ENCODE results near the gene AGK.

Gene AGK

DNA sequence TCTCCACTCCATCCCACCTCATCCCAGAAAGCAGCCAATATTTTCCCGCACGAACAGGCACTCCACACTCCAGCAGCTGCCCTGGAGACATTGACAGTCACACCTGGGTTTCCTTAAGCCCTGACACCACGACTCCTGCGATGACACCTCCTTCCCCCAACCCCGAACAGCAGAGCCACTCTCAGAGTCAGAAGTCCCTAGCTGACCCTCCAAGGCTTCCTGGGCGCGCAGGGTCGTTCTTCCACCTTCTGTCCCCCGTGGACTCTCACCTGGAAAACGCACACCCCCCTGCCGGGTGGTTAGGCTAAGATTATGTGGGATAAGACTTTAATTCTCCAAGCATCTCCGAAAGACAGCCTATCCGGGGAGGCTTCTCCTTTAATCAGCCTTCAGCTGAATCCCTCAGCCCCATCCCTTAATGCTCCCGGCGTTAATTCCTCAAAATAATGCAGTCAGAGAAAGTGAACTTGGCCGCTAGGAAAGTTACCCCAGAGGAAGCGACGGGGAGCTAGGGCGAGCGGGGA is 149.7 kb downstream of the AGK start:
- no peak for TF ChIP-seq CTCF (IDR thresholded peaks at IDR 0.05)

- TF ChIP-seq CTCF (IDR thresholded peaks at IDR 0.05) = no peak
Measured at GRCh38 chr7:141701489-141702046, 150.4 kb downstream of the AGK start.

GRCh38 chr7:141702047-141702567 is 150.9 kb downstream of the AGK start, which contains the start of gene DENND11:
Gene DENND11 (minus strand): TSS chr7:141702166. CDS start chr7:141702153, 13 bp downstream.
- TF ChIP-seq CTCF (IDR thresholded peaks at IDR 0.05) = no peak

DNA sequence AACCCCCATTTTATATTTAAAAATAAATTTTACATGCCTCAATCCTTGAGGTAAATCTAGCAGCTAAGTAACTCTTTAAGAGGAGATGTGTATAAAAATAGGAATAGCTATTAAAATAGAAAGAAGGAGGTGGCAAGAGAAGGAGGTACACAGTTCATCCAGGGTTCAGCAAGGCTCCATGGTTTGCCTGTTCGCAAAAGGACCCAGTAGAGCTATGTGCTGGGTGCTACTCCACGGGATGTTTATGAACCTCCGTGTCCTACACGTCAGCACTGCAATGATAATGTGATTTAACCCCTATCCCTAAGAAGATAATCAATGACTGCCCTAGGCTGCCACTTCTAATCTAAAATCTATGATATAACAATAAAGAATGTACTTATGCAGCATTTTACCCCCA is 151.7 kb downstream of the AGK start:
- TF ChIP-seq CTCF (IDR thresholded peaks at IDR 0.05) = no peak

DNA sequence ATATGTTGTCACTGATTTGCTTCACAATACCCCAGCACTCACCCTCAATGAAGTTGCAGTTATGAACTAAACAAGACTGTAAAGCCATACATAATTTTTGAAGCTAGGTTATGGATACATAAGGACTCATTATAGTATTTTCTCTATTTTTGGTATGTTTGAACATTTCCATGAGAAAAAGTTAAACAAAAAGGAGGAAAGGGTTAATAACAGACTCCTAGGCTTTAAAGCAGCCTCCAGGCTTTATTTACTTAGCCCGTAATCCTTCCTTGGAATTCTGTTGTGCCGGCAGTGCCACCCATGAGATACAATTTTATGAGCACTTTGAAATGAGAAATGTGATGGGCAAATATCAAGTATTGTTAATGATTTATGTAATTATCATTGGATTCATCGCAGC is 152.9 kb downstream of the AGK start:
- TF ChIP-seq CTCF (IDR thresholded peaks at IDR 0.05) = no peak

GRCh38 chr7:141704741-141705140 is 153.5 kb downstream of the AGK start:
- no peak for TF ChIP-seq CTCF (IDR thresholded peaks at IDR 0.05)
